H1 (cell line): ENCODE measurements around the gene RRAGC. TPM values are rescaled to one million over a fixed set of nuclear protein-coding genes. Genes with fewer than 3 reads are reported as not detected.

Experiments used
- CTCF ChIA-PET: fragments of 300-600 bp; sonication (Branson Sonifier 250); formaldehyde crosslinking; loops from one replicate; lab custom pipeline; 2021; ENCODE audit not compliant: partially characterized antibody; lab: Charles Lee
- POLR2A ChIA-PET: fragments of 300-600 bp; sonication (Branson Sonifier 250); formaldehyde crosslinking; loops from one replicate; lab custom pipeline; 2021; ENCODE audit warnings: inconsistent platforms; ENCODE audit not compliant: partially characterized antibody; lab: Charles Lee
- DNase-seq, 2 experiments: peaks; one replicate each; pipeline versions ENCODE4 v3.0.0 to v3.0.0-alpha.2; 2010 to 2022; ENCODE audit warnings: low spot score in 2 of 2, low read depth in 1 of 2, mixed read lengths in 1 of 2
- FAIRE-seq: peaks from 2 replicates; lab custom pipeline; 2011; peaks lifted over from hg19 to GRCh38; lab: Jason Lieb, UNC
- H2AFZ ChIP-seq: 2 replicates; pipeline ENCODE4 v1.8.1; 2012; ENCODE audit warnings: low read length, inconsistent platforms
- H2AK5ac ChIP-seq: 2 replicates; pipeline ENCODE4 v1.6.1; 2013; ENCODE audit warnings: low read depth, low read length
- H2BK120ac ChIP-seq: replicated peaks from 2 replicates; pipeline ENCODE3; 2013; ENCODE audit warnings: low read depth, low read length, inconsistent platforms
- H2BK12ac ChIP-seq: 2 replicates; pipeline ENCODE4 v1.6.1; 2013; ENCODE audit warnings: low read depth, low read length
- H2BK15ac ChIP-seq: 2 replicates; pipeline ENCODE4 v1.6.1; 2013; ENCODE audit warnings: low read length
- H2BK20ac ChIP-seq: 2 replicates; pipeline ENCODE4 v1.6.1; 2013; ENCODE audit warnings: low read length
- H2BK5ac ChIP-seq: 2 replicates; pipeline ENCODE4 v1.6.1; 2013; ENCODE audit warnings: low read depth, low read length
- H3K14ac ChIP-seq: 2 replicates; pipeline ENCODE4 v1.6.1; 2013; ENCODE audit warnings: inconsistent platforms; ENCODE audit not compliant: insufficient read length
- H3K18ac ChIP-seq: 2 replicates; pipeline ENCODE4 v1.6.1; 2013; ENCODE audit warnings: low read length; ENCODE audit errors: extremely low read depth
- H3K23ac ChIP-seq: 2 replicates; pipeline ENCODE4 v1.6.1; 2013; ENCODE audit warnings: inconsistent platforms; ENCODE audit not compliant: insufficient read length
- H3K23me2 ChIP-seq: 2 replicates; pipeline ENCODE4 v1.6.1; 2013; ENCODE audit warnings: low read depth, low read length
- H3K27ac ChIP-seq: 2 replicates; pipeline ENCODE4 v1.6.1; 2011; ENCODE audit warnings: low read depth, low read length, inconsistent platforms
- H3K27me3 ChIP-seq, 4 experiments: replicated peaks in 1 of 4; 1 replicate in 1 of 4; 2 replicates in 3 of 4; pipeline versions ENCODE4 v1.6.1 to v1.8.1; 2011 to 2013; ENCODE audit warnings: low read length in 3 of 4, mild to moderate bottlenecking in 3 of 4, inconsistent platforms in 2 of 4, mixed read lengths in 2 of 4, moderate library complexity in 1 of 4; ENCODE audit not compliant: control insufficient read depth in 3 of 4, insufficient read depth in 3 of 4; ENCODE audit errors: extremely low read depth in 1 of 4
- H3K36me3 ChIP-seq, 4 experiments: 2 replicates each; pipeline versions ENCODE4 v1.6.1 to v1.8.1; 2011 to 2013; ENCODE audit warnings: mild to moderate bottlenecking in 4 of 4, low read length in 3 of 4, moderate library complexity in 2 of 4, control low read depth in 1 of 4, inconsistent platforms in 1 of 4; ENCODE audit not compliant: insufficient read depth in 4 of 4, control insufficient read depth in 2 of 4
- H3K4ac ChIP-seq: replicated peaks from 2 replicates; pipeline ENCODE3; 2013; ENCODE audit warnings: low read length, low read depth, mixed read lengths, inconsistent platforms; ENCODE audit not compliant: insufficient read length
- H3K4me1 ChIP-seq, 4 experiments: replicated peaks in 1 of 4; 1 replicate in 1 of 4; 2 replicates in 3 of 4; pipeline versions ENCODE4 v1.6.1 to v1.8.1; 2011 to 2013; ENCODE audit warnings: low read length in 3 of 4, inconsistent platforms in 2 of 4, mixed read lengths in 1 of 4; ENCODE audit not compliant: insufficient read depth in 4 of 4, control insufficient read depth in 3 of 4
- H3K4me2 ChIP-seq, 2 experiments: 2 replicates each; pipeline versions ENCODE4 v1.6.1 to v1.8.1; 2011 to 2013; ENCODE audit warnings: low read depth in 2 of 2, low read length in 2 of 2, control low read depth in 1 of 2, inconsistent platforms in 1 of 2, mild to moderate bottlenecking in 1 of 2; ENCODE audit not compliant: insufficient read depth in 1 of 2
- H3K4me3 ChIP-seq, 4 experiments: fragments of 200-600, 300-600 bp in 1 of 4; sonication (generic), shearing (Covaris generic), sonication (Bioruptor Twin) in 1 of 4; 2 replicates each; pipeline versions ENCODE4 v1.5.1 to v1.8.1; 2011 to 2016; ENCODE audit warnings: low read length in 4 of 4, low read depth in 3 of 4, control low read depth in 2 of 4, inconsistent platforms in 2 of 4, mild to moderate bottlenecking in 2 of 4, mixed read lengths in 1 of 4, moderate library complexity in 1 of 4; ENCODE audit not compliant: insufficient read depth in 2 of 4; ENCODE audit errors: extremely low read depth in 1 of 4
- H3K56ac ChIP-seq: replicated peaks from 2 replicates; pipeline ENCODE3; 2013; ENCODE audit warnings: low read depth, mild to moderate bottlenecking, mixed read lengths, low read length, inconsistent platforms; ENCODE audit not compliant: insufficient read length
- H3K79me1 ChIP-seq: 2 replicates; pipeline ENCODE4 v1.6.1; 2013; ENCODE audit warnings: low read depth, low read length, control low read depth
- H3K79me2 ChIP-seq, 2 experiments: 2 replicates each; pipeline versions ENCODE4 v1.6.1 to v1.8.1; 2012 to 2013; ENCODE audit warnings: low read length in 2 of 2, mild to moderate bottlenecking in 2 of 2, inconsistent platforms in 1 of 2; ENCODE audit not compliant: insufficient read depth in 2 of 2, control insufficient read depth in 1 of 2
- H3K9ac ChIP-seq, 4 experiments: replicated peaks in 1 of 4; 1 replicate in 1 of 4; 2 replicates in 3 of 4; pipeline versions ENCODE4 v1.6.1 to v1.8.1; 2011 to 2013; ENCODE audit warnings: low read depth in 3 of 4, low read length in 3 of 4, control low read depth in 2 of 4, mild to moderate bottlenecking in 2 of 4, moderate library complexity in 2 of 4, inconsistent platforms in 1 of 4; ENCODE audit errors: extremely low read depth in 1 of 4
- H3K9me3 ChIP-seq, 2 experiments: 2 replicates each; pipeline versions ENCODE4 v1.6.1 to v1.8.1; 2012 to 2013; ENCODE audit warnings: mild to moderate bottlenecking in 2 of 2, moderate library complexity in 2 of 2, control low read depth in 1 of 2, inconsistent platforms in 1 of 2, low read depth in 1 of 2, low read length in 1 of 2, mixed read lengths in 1 of 2; ENCODE audit not compliant: insufficient read depth in 2 of 2
- H4K20me1 ChIP-seq, 2 experiments: replicated peaks in 1 of 2; 2 replicates each; pipeline versions ENCODE3 to v1.8.1; 2011 to 2013; ENCODE audit warnings: inconsistent platforms in 2 of 2, low read length in 2 of 2, mild to moderate bottlenecking in 1 of 2; ENCODE audit not compliant: insufficient read depth in 2 of 2, control insufficient read depth in 1 of 2
- H4K5ac ChIP-seq: 2 replicates; pipeline ENCODE4 v1.6.1; 2013; ENCODE audit warnings: low read length, low read depth, mixed read lengths, inconsistent platforms; ENCODE audit not compliant: insufficient read length
- H4K8ac ChIP-seq: 2 replicates; pipeline ENCODE4 v1.8.0; 2013; ENCODE audit warnings: mild to moderate bottlenecking, moderate library complexity, low read length, inconsistent platforms; ENCODE audit not compliant: insufficient read depth; ENCODE audit errors: extremely low read depth
- H4K91ac ChIP-seq: replicated peaks from 2 replicates; pipeline ENCODE3; 2013; ENCODE audit warnings: low read length, mixed read lengths, inconsistent platforms; ENCODE audit not compliant: insufficient read length
- CHD2 ChIP-seq: IDR thresholded peaks from 2 replicates; pipeline ENCODE4 v1.6.1; 2012; ENCODE audit warnings: low read length, improper control_type of control experiment
- CREB1 ChIP-seq: IDR thresholded peaks from 2 replicates; pipeline ENCODE4 v1.6.1; 2012; ENCODE audit warnings: inconsistent platforms
- WGBS, 2 experiments: shearing (Covaris generic) in 1 of 2; methylation state at CpG; one replicate each; pipeline versions ENCODE4 v1.1.6 to v1.1.7; 2013 to 2015; ENCODE audit warnings: low lambda C conversion rate in 2 of 2, mixed read lengths in 2 of 2, inconsistent platforms in 1 of 2, low coverage in 1 of 2, missing lambda C conversion rate in 1 of 2; ENCODE audit not compliant: insufficient replicate concordance in 2 of 2, insufficient coverage in 1 of 2, insufficient read length in 1 of 2; ENCODE audit errors: extremely low coverage in 1 of 2, missing lambda C conversion rate in 1 of 2; 5-methylcytosine and 5-hydroxymethylcytosine counted together
- polyA plus RNA-seq, 7 experiments: library from polyadenylated mRNA; depleted of rRNA in 3 of 7; stranded (reverse) in 5 of 7; unstranded in 2 of 7; fragments of >200 nt in 5 of 7; fragments of 200-250 nt in 2 of 7; gene quantifications; 1 replicate in 5 of 7; 2 replicates in 1 of 7; 4 replicates in 1 of 7; pipeline versions ENCODE4 v1.2.1 to v1.2.3, GENCODE V29; 2011 to 2013; ENCODE audit warnings: missing spikeins in 2 of 7, mixed read lengths in 2 of 7
- total RNA-seq: library from RNA; stranded (reverse); fragmentation: NEBNext Ultra II Directional; extraction: Animal tissue kit (Norgen Biotek cat#: 25700); gene quantifications from 2 replicates; pipeline ENCODE4 v1.2.1, GENCODE V29; 2021
- TF ChIP-seq, protein P1 (sequence below): IDR thresholded peaks from 2 replicates; pipeline ENCODE4 v1.6.1; 2011; ENCODE audit warnings: low read depth, mild to moderate bottlenecking, low read length; ENCODE audit not compliant: insufficient read depth

The RRAGC gene
- total and polyA plus RNA-seq, 2 of the 8 experiments (the other 6 are each of a cell fraction or from before 2014, with no cell fraction given), result 12.0 to 16.5 TPM

DNA sequence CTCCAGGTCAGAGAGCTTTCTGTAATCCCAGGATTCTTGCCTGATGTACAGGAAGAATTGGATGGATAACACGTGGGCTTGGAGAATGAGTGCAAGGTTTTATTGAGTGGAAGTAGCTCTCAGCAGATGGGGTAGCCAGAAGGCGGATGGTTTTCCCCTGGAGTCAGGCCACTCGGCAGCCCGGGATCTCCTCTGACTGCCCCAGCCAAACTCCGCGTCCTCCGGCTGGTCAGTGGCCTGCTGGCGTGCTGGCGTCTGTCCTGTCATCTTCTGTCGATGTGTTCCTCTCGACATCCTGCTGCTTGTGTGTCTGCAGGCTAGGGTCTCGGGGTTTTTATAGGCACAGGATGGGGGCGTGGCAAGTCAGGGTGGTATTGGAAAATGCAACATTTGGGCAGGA is 49.2 kb upstream of the RRAGC start:
- no peaks in the 10 kb centered on the region for H4K20me1 ChIP-seq
- H2BK12ac ChIP-seq, result no peak overlapping the region
- CTCF ChIA-PET, result interaction anchor here (0.9 kb wide), 1 partner anchor 10 kb away, joined by 3 read pairs; no protein-coding TSS in a partner anchor
- H3K36me3 ChIP-seq, result no peaks in the 10 kb centered on the region
- no peaks in the 10 kb centered on the region for H3K4me1 ChIP-seq
- no peak overlapping the region for H3K4me3 ChIP-seq
- no peak overlapping the region for H4K8ac ChIP-seq
- H3K56ac ChIP-seq, result no peak overlapping the region
- H2BK5ac ChIP-seq, result no peak overlapping the region
- H3K79me1 ChIP-seq, result no peaks in the 10 kb centered on the region
- H2BK15ac ChIP-seq, result no peak overlapping the region
- no peak overlapping the region for H3K4me2 ChIP-seq
- H3K79me2 ChIP-seq, result no peaks in the 10 kb centered on the region
- H2AK5ac ChIP-seq, result no peak overlapping the region
- peaks cover 4 to 5% of the 10 kb centered on the region in 2 experiments; a peak in 2 of 4 replicates for H3K9me3 ChIP-seq
- H2BK20ac ChIP-seq, result no peak overlapping the region; the same call in 1 of the 2 replicates
- no peak for TF ChIP-seq CREB1
- TF ChIP-seq, protein P1, sequence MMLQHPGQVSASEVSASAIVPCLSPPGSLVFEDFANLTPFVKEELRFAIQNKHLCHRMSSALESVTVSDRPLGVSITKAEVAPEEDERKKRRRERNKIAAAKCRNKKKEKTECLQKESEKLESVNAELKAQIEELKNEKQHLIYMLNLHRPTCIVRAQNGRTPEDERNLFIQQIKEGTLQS, result no peak
- no peak for TF ChIP-seq CHD2
- H3K14ac ChIP-seq, result no peak overlapping the region
- no peak overlapping the region for H3K4ac ChIP-seq
- WGBS, 2 experiments, result 92% methylated on average over 13 of the region's 13 CpGs; no CpG with 5 or more reads in 1 of the 2 experiments
- no peak overlapping the region for H3K23ac ChIP-seq
- no peaks in the 10 kb centered on the region for H3K27me3 ChIP-seq
- FAIRE-seq, result no peak
- H4K91ac ChIP-seq, result no peak overlapping the region
- H2BK120ac ChIP-seq, result no peak overlapping the region
- POLR2A ChIA-PET, result interaction anchor here (0.9 kb wide), 2 partner anchors 10 to 99 kb away, joined by 3 to 4 read pairs; no protein-coding TSS in a partner anchor
- no peak overlapping the region for H3K9ac ChIP-seq
- H3K18ac ChIP-seq, result no peak overlapping the region
- H3K27ac ChIP-seq, result no peak overlapping the region
- no peak for DNase-seq
- no peak overlapping the region for H2AFZ ChIP-seq
- H3K23me2 ChIP-seq, result no peaks in the 10 kb centered on the region
- no peak overlapping the region for H4K5ac ChIP-seq
